Spleen (tissue), 11 donors: Measurements from ENCODE around the gene CNNM3. TPM values are rescaled to one million over a fixed set of nuclear protein-coding genes. Genes with fewer than 3 reads are reported as not detected.

Experiments used
- DNase-seq: peaks from one replicate; pipeline ENCODE4 v3.0.0-alpha.2; 2020
- H3K27ac ChIP-seq, 8 donors: fragments of 200-600 bp; sonication (generic) in 7 of 8; 1 replicate in 4 of 8; 2 replicates in 4 of 8; pipeline versions ENCODE4 v1.5.0 to v1.8.0; 2016 to 2021; ENCODE audit warnings: inconsistent platforms in 4 of 8, mild to moderate bottlenecking in 4 of 8, moderate library complexity in 1 of 8
- H3K27me3 ChIP-seq, 7 donors: fragments of 200-600 bp; sonication (generic) in 6 of 7; replicated peaks in 1 of 7; 1 replicate in 4 of 7; 2 replicates in 3 of 7; pipeline versions ENCODE4 v1.5.0 to v1.8.0; 2016 to 2021; ENCODE audit warnings: inconsistent platforms in 3 of 7, mild to moderate bottlenecking in 1 of 7
- H3K36me3 ChIP-seq, 6 donors: fragments of 200-600 bp; sonication (generic) in 5 of 6; 1 replicate in 4 of 6; 2 replicates in 2 of 6; pipeline versions ENCODE4 v1.5.0 to v1.8.0; 2016 to 2021; ENCODE audit warnings: inconsistent platforms in 2 of 6
- H3K4me1 ChIP-seq, 6 donors: fragments of 200-600 bp; sonication (generic) in 5 of 6; 1 replicate in 3 of 6; 2 replicates in 3 of 6; pipeline versions ENCODE4 v1.5.0 to v1.8.0; 2016 to 2021; ENCODE audit warnings: inconsistent platforms in 3 of 6
- H3K4me3 ChIP-seq, 8 donors: fragments of 200-600 bp; sonication (generic) in 7 of 8; 1 replicate in 4 of 8; 2 replicates in 4 of 8; pipeline versions ENCODE4 v1.5.0 to v1.8.0; 2016 to 2021; ENCODE audit warnings: inconsistent platforms in 4 of 8, mild to moderate bottlenecking in 4 of 8, moderate library complexity in 2 of 8
- H3K9me3 ChIP-seq, 8 donors: fragments of 200-600 bp; sonication (generic) in 7 of 8; 1 replicate in 4 of 8; 2 replicates in 4 of 8; pipeline versions ENCODE4 v1.5.0 to v1.8.0; 2016 to 2021; ENCODE audit warnings: inconsistent platforms in 4 of 8
- CTCF ChIP-seq, 11 experiments: fragments of 200-600 bp in 7 of 11; fragments of 450-650 bp in 4 of 11; sonication (generic) in 4 of 11; IDR thresholded peaks in 8 of 11; conservative IDR thresholded peaks in 3 of 11; 1 replicate in 7 of 11; 2 replicates in 4 of 11; pipeline versions ENCODE4 v1.4.0 to v1.8.0; 2016 to 2021; ENCODE audit warnings: antibody characterized with exemption in 11 of 11, inconsistent platforms in 4 of 11, mild to moderate bottlenecking in 1 of 11
- POLR2A ChIP-seq, 3 donors: fragments of 450-650 bp; IDR thresholded peaks; one replicate each; pipeline ENCODE4 v1.5.1; 2017; ENCODE audit warnings: antibody characterized with exemption in 3 of 3, mild to moderate bottlenecking in 1 of 3
- POLR2AphosphoS5 ChIP-seq, 3 donors: sonication (generic); formaldehyde crosslinking; IDR thresholded peaks; one replicate each; pipeline ENCODE4 v1.5.1; 2017; ENCODE audit warnings: antibody characterized with exemption in 3 of 3
- WGBS, 5 donors: extraction: QIAGEN DNeasy Blood & Tissue Kit in 3 of 5; methylation state at CpG; one replicate each; pipeline versions ENCODE4 v1.1.5 to v1.1.7; 2013 to 2018; 5-methylcytosine and 5-hydroxymethylcytosine counted together
- intact Hi-C: fragments of 100-400 bp; cut with DNase I; formaldehyde crosslinking; loops from one replicate; pipeline ENCODE4 v1.15.0; 2023; ENCODE audit warnings: low total_unique reads
- polyA plus RNA-seq, 3 donors: library from polyadenylated mRNA; stranded (reverse); fragments of 200-250 nt; gene quantifications; one replicate each; pipeline ENCODE4 v1.2.1, GENCODE V29; 2013
- total RNA-seq, 7 donors: library from RNA; depleted of rRNA in 3 of 7; stranded (reverse); fragments of >200 nt in 3 of 7; fragmentation: NEBNext Ultra II Directional in 4 of 7; extraction: Animal tissue kit (Norgen Biotek cat#: 25700) in 4 of 7; gene quantifications; one replicate each; pipeline versions ENCODE4 v1.1.0 to v1.2.1, GENCODE V29; 2016 to 2021
- donor health status: healthy with polysubstance abuse.
- donor health status: DM: no; HTN: no; CAD: no; lungs with moderate emphysema.
- donor health status: DM: no; HTN: no; CAD: no.
- donor health status: Bipolar disorder and iron deficiency.
- donor health status: healthy.
- donor health status: DM: no; HTN: no; CAD: no.
- donor health status: DM: yes; HTN: yes; CAD: no.

The CNNM3 gene
- total and polyA plus RNA-seq, 10 donors, result 3.7 to 37.8 (median 23.2) TPM

GRCh38 chr2:96823198-96823597 is 7.1 kb downstream of the CNNM3 start:
- intact Hi-C loops, result no loop called here
- H3K36me3 ChIP-seq, result peaks cover 0 to 96% (median 42%) of the 10 kb centered on the region in 6 donors
- peaks cover 30 to 61% (median 40%) of the 10 kb centered on the region in 6 donors for H3K4me1 ChIP-seq
- H3K9me3 ChIP-seq, result no peaks in the 10 kb centered on the region
- 91 to 98% (median 96%) methylated on average over 8 to 11 of the region's 11 CpGs for WGBS, 5 donors
- TF ChIP-seq CTCF (IDR thresholded peaks at IDR 0.05 in 8 of 11, conservative IDR thresholded peaks at IDR 0.05 in 3 of 11) (no peak), POLR2AphosphoS5 (IDR thresholded peaks at IDR 0.05) (no peak), POLR2A (IDR thresholded peaks at IDR 0.05) (no peak)
- peak; percentile 46 for DNase-seq
- no peaks in the 10 kb centered on the region for H3K27me3 ChIP-seq
- no peak overlapping the region for H3K27ac ChIP-seq
- no peak overlapping the region for H3K4me3 ChIP-seq

GRCh38 chr2:96824079-96824870 is 8.2 kb downstream of the CNNM3 start:
- Histone ChIP-seq H3K4me1 (peaks cover 19 to 50% (median 29%) of the 10 kb centered on the region in 6 donors), H3K27me3 (no peaks in the 10 kb centered on the region), H3K27ac (no peak overlapping the region), H3K4me3 (no peak overlapping the region), H3K9me3 (no peaks in the 10 kb centered on the region), H3K36me3 (peaks cover 0 to 97% (median 52%) of the 10 kb centered on the region in 6 donors)
- no peak for TF ChIP-seq POLR2AphosphoS5 (IDR thresholded peaks at IDR 0.05)
- no peak for TF ChIP-seq POLR2A (IDR thresholded peaks at IDR 0.05)
- TF ChIP-seq CTCF (IDR thresholded peaks at IDR 0.05 in 8 of 11, conservative IDR thresholded peaks at IDR 0.05 in 3 of 11), result no peak
- 72 to 84% (median 82%) methylated on average over 6 of the region's 6 CpGs for WGBS, 5 donors
- intact Hi-C loops, result no loop called here
- DNase-seq, result no peak

GRCh38 chr2:96825057-96825456 is 9.0 kb downstream of the CNNM3 start:
- H3K4me1 ChIP-seq, result peaks cover 11 to 42% (median 21%) of the 10 kb centered on the region in 6 donors
- intact Hi-C loops, result no loop called here
- TF ChIP-seq POLR2AphosphoS5 (IDR thresholded peaks at IDR 0.05), result peak in 1 of 3 donors; percentile 30
- TF ChIP-seq POLR2A (IDR thresholded peaks at IDR 0.05), result no peak

GRCh38 chr2:96826546-96827278 is 10.6 kb downstream of the CNNM3 start:
- Histone ChIP-seq H3K27me3 (no peaks in the 10 kb centered on the region), H3K9me3 (no peaks in the 10 kb centered on the region), H3K4me1 (peaks cover 0 to 26% (median 6%) of the 10 kb centered on the region in 6 donors), H3K4me3 (no peak overlapping the region), H3K36me3 (peaks cover 0 to 100% (median 74%) of the 10 kb centered on the region in 6 donors), H3K27ac (no peak overlapping the region)
- intact Hi-C loops, result no loop called here
- 90 to 94% (median 93%) methylated on average over 15 to 22 of the region's 22 CpGs for WGBS, 5 donors
- peak; percentile 64 for DNase-seq
- no peak for TF ChIP-seq CTCF (IDR thresholded peaks at IDR 0.05 in 8 of 11, conservative IDR thresholded peaks at IDR 0.05 in 3 of 11)
- TF ChIP-seq POLR2AphosphoS5 (IDR thresholded peaks at IDR 0.05), result peak in 2 of 3 donors; percentile 9 to 45

More at GRCh38 chr2:96825057-96825456, 9.0 kb downstream of the CNNM3 start:
- H3K4me3 ChIP-seq, result no peak overlapping the region
- H3K36me3 ChIP-seq, result peaks cover 0 to 98% (median 60%) of the 10 kb centered on the region in 6 donors
- H3K27ac ChIP-seq, result no peak overlapping the region
- H3K9me3 ChIP-seq, result no peaks in the 10 kb centered on the region
- H3K27me3 ChIP-seq, result no peaks in the 10 kb centered on the region
- WGBS, 5 donors, result 81 to 96% (median 93%) methylated on average over 11 to 14 of the region's 14 CpGs
- DNase-seq, result peak; percentile 61
